H1 (cell line): ENCODE data around the gene ENTREP3. TPM values are rescaled to one million over a fixed set of nuclear protein-coding genes. Genes with fewer than 3 reads are reported as not detected.
A peak's percentile ranks its signal among the peaks of the same experiment; 100 is the strongest.

Source experiments
- CTCF ChIA-PET: fragments of 300-600 bp; sonication (Branson Sonifier 250); formaldehyde crosslinking; loops from one replicate; lab custom pipeline; 2021; ENCODE audit not compliant: partially characterized antibody; lab: Charles Lee
- POLR2A ChIA-PET: fragments of 300-600 bp; sonication (Branson Sonifier 250); formaldehyde crosslinking; loops from one replicate; lab custom pipeline; 2021; ENCODE audit warnings: inconsistent platforms; ENCODE audit not compliant: partially characterized antibody; lab: Charles Lee
- DNase-seq, 2 experiments: peaks; one replicate each; pipeline versions ENCODE4 v3.0.0 to v3.0.0-alpha.2; 2010 to 2022; ENCODE audit warnings: low spot score in 2 of 2, low read depth in 1 of 2, mixed read lengths in 1 of 2
- FAIRE-seq: peaks from 2 replicates; lab custom pipeline; 2011; peaks lifted over from hg19 to GRCh38; lab: Jason Lieb, UNC
- H2AFZ ChIP-seq: 2 replicates; pipeline ENCODE4 v1.8.1; 2012; ENCODE audit warnings: low read length, inconsistent platforms
- H2AK5ac ChIP-seq: 2 replicates; pipeline ENCODE4 v1.6.1; 2013; ENCODE audit warnings: low read depth, low read length
- H2BK120ac ChIP-seq: replicated peaks from 2 replicates; pipeline ENCODE3; 2013; ENCODE audit warnings: low read depth, low read length, inconsistent platforms
- H2BK12ac ChIP-seq: 2 replicates; pipeline ENCODE4 v1.6.1; 2013; ENCODE audit warnings: low read depth, low read length
- H2BK15ac ChIP-seq: 2 replicates; pipeline ENCODE4 v1.6.1; 2013; ENCODE audit warnings: low read length
- H2BK20ac ChIP-seq: 2 replicates; pipeline ENCODE4 v1.6.1; 2013; ENCODE audit warnings: low read length
- H2BK5ac ChIP-seq: 2 replicates; pipeline ENCODE4 v1.6.1; 2013; ENCODE audit warnings: low read depth, low read length
- H3K14ac ChIP-seq: 2 replicates; pipeline ENCODE4 v1.6.1; 2013; ENCODE audit warnings: inconsistent platforms; ENCODE audit not compliant: insufficient read length
- H3K18ac ChIP-seq: 2 replicates; pipeline ENCODE4 v1.6.1; 2013; ENCODE audit warnings: low read length; ENCODE audit errors: extremely low read depth
- H3K23ac ChIP-seq: 2 replicates; pipeline ENCODE4 v1.6.1; 2013; ENCODE audit warnings: inconsistent platforms; ENCODE audit not compliant: insufficient read length
- H3K23me2 ChIP-seq: 2 replicates; pipeline ENCODE4 v1.6.1; 2013; ENCODE audit warnings: low read depth, low read length
- H3K27ac ChIP-seq: 2 replicates; pipeline ENCODE4 v1.6.1; 2011; ENCODE audit warnings: low read depth, low read length, inconsistent platforms
- H3K27me3 ChIP-seq, 4 experiments: replicated peaks in 1 of 4; 1 replicate in 1 of 4; 2 replicates in 3 of 4; pipeline versions ENCODE4 v1.6.1 to v1.8.1; 2011 to 2013; ENCODE audit warnings: low read length in 3 of 4, mild to moderate bottlenecking in 3 of 4, inconsistent platforms in 2 of 4, mixed read lengths in 2 of 4, moderate library complexity in 1 of 4; ENCODE audit not compliant: control insufficient read depth in 3 of 4, insufficient read depth in 3 of 4; ENCODE audit errors: extremely low read depth in 1 of 4
- H3K36me3 ChIP-seq, 4 experiments: 2 replicates each; pipeline versions ENCODE4 v1.6.1 to v1.8.1; 2011 to 2013; ENCODE audit warnings: mild to moderate bottlenecking in 4 of 4, low read length in 3 of 4, moderate library complexity in 2 of 4, control low read depth in 1 of 4, inconsistent platforms in 1 of 4; ENCODE audit not compliant: insufficient read depth in 4 of 4, control insufficient read depth in 2 of 4
- H3K4ac ChIP-seq: replicated peaks from 2 replicates; pipeline ENCODE3; 2013; ENCODE audit warnings: low read length, low read depth, mixed read lengths, inconsistent platforms; ENCODE audit not compliant: insufficient read length
- H3K4me1 ChIP-seq, 4 experiments: replicated peaks in 1 of 4; 1 replicate in 1 of 4; 2 replicates in 3 of 4; pipeline versions ENCODE4 v1.6.1 to v1.8.1; 2011 to 2013; ENCODE audit warnings: low read length in 3 of 4, inconsistent platforms in 2 of 4, mixed read lengths in 1 of 4; ENCODE audit not compliant: insufficient read depth in 4 of 4, control insufficient read depth in 3 of 4
- H3K4me2 ChIP-seq, 2 experiments: 2 replicates each; pipeline versions ENCODE4 v1.6.1 to v1.8.1; 2011 to 2013; ENCODE audit warnings: low read depth in 2 of 2, low read length in 2 of 2, control low read depth in 1 of 2, inconsistent platforms in 1 of 2, mild to moderate bottlenecking in 1 of 2; ENCODE audit not compliant: insufficient read depth in 1 of 2
- H3K4me3 ChIP-seq, 4 experiments: fragments of 200-600, 300-600 bp in 1 of 4; sonication (generic), shearing (Covaris generic), sonication (Bioruptor Twin) in 1 of 4; 2 replicates each; pipeline versions ENCODE4 v1.5.1 to v1.8.1; 2011 to 2016; ENCODE audit warnings: low read length in 4 of 4, low read depth in 3 of 4, control low read depth in 2 of 4, inconsistent platforms in 2 of 4, mild to moderate bottlenecking in 2 of 4, mixed read lengths in 1 of 4, moderate library complexity in 1 of 4; ENCODE audit not compliant: insufficient read depth in 2 of 4; ENCODE audit errors: extremely low read depth in 1 of 4
- H3K56ac ChIP-seq: replicated peaks from 2 replicates; pipeline ENCODE3; 2013; ENCODE audit warnings: low read depth, mild to moderate bottlenecking, mixed read lengths, low read length, inconsistent platforms; ENCODE audit not compliant: insufficient read length
- H3K79me1 ChIP-seq: 2 replicates; pipeline ENCODE4 v1.6.1; 2013; ENCODE audit warnings: low read depth, low read length, control low read depth
- H3K79me2 ChIP-seq, 2 experiments: 2 replicates each; pipeline versions ENCODE4 v1.6.1 to v1.8.1; 2012 to 2013; ENCODE audit warnings: low read length in 2 of 2, mild to moderate bottlenecking in 2 of 2, inconsistent platforms in 1 of 2; ENCODE audit not compliant: insufficient read depth in 2 of 2, control insufficient read depth in 1 of 2
- H3K9ac ChIP-seq, 4 experiments: replicated peaks in 1 of 4; 1 replicate in 1 of 4; 2 replicates in 3 of 4; pipeline versions ENCODE4 v1.6.1 to v1.8.1; 2011 to 2013; ENCODE audit warnings: low read depth in 3 of 4, low read length in 3 of 4, control low read depth in 2 of 4, mild to moderate bottlenecking in 2 of 4, moderate library complexity in 2 of 4, inconsistent platforms in 1 of 4; ENCODE audit errors: extremely low read depth in 1 of 4
- H3K9me3 ChIP-seq, 2 experiments: 2 replicates each; pipeline versions ENCODE4 v1.6.1 to v1.8.1; 2012 to 2013; ENCODE audit warnings: mild to moderate bottlenecking in 2 of 2, moderate library complexity in 2 of 2, control low read depth in 1 of 2, inconsistent platforms in 1 of 2, low read depth in 1 of 2, low read length in 1 of 2, mixed read lengths in 1 of 2; ENCODE audit not compliant: insufficient read depth in 2 of 2
- H4K20me1 ChIP-seq, 2 experiments: replicated peaks in 1 of 2; 2 replicates each; pipeline versions ENCODE3 to v1.8.1; 2011 to 2013; ENCODE audit warnings: inconsistent platforms in 2 of 2, low read length in 2 of 2, mild to moderate bottlenecking in 1 of 2; ENCODE audit not compliant: insufficient read depth in 2 of 2, control insufficient read depth in 1 of 2
- H4K5ac ChIP-seq: 2 replicates; pipeline ENCODE4 v1.6.1; 2013; ENCODE audit warnings: low read length, low read depth, mixed read lengths, inconsistent platforms; ENCODE audit not compliant: insufficient read length
- H4K8ac ChIP-seq: 2 replicates; pipeline ENCODE4 v1.8.0; 2013; ENCODE audit warnings: mild to moderate bottlenecking, moderate library complexity, low read length, inconsistent platforms; ENCODE audit not compliant: insufficient read depth; ENCODE audit errors: extremely low read depth
- H4K91ac ChIP-seq: replicated peaks from 2 replicates; pipeline ENCODE3; 2013; ENCODE audit warnings: low read length, mixed read lengths, inconsistent platforms; ENCODE audit not compliant: insufficient read length
- BRCA1 ChIP-seq: IDR thresholded peaks from 2 replicates; pipeline ENCODE4 v1.6.1; 2012; ENCODE audit warnings: low read depth, low read length, improper control_type of control experiment
- POLR2A ChIP-seq, 2 experiments: IDR thresholded peaks; 1 replicate in 1 of 2; 2 replicates in 1 of 2; pipeline ENCODE4 v1.6.1; 2011; ENCODE audit warnings: low read depth in 2 of 2, low read length in 2 of 2, mild to moderate bottlenecking in 2 of 2; ENCODE audit errors: control extremely low read depth in 1 of 2
- WGBS, 2 experiments: shearing (Covaris generic) in 1 of 2; methylation state at CpG; one replicate each; pipeline versions ENCODE4 v1.1.6 to v1.1.7; 2013 to 2015; ENCODE audit warnings: low lambda C conversion rate in 2 of 2, mixed read lengths in 2 of 2, inconsistent platforms in 1 of 2, low coverage in 1 of 2, missing lambda C conversion rate in 1 of 2; ENCODE audit not compliant: insufficient replicate concordance in 2 of 2, insufficient coverage in 1 of 2, insufficient read length in 1 of 2; ENCODE audit errors: extremely low coverage in 1 of 2, missing lambda C conversion rate in 1 of 2; 5-methylcytosine and 5-hydroxymethylcytosine counted together
- polyA plus RNA-seq, 7 experiments: library from polyadenylated mRNA; depleted of rRNA in 3 of 7; stranded (reverse) in 5 of 7; unstranded in 2 of 7; fragments of >200 nt in 5 of 7; fragments of 200-250 nt in 2 of 7; gene quantifications; 1 replicate in 5 of 7; 2 replicates in 1 of 7; 4 replicates in 1 of 7; pipeline versions ENCODE4 v1.2.1 to v1.2.3, GENCODE V29; 2011 to 2013; ENCODE audit warnings: missing spikeins in 2 of 7, mixed read lengths in 2 of 7
- total RNA-seq: library from RNA; stranded (reverse); fragmentation: NEBNext Ultra II Directional; extraction: Animal tissue kit (Norgen Biotek cat#: 25700); gene quantifications from 2 replicates; pipeline ENCODE4 v1.2.1, GENCODE V29; 2021

The ENTREP3 gene
- total and polyA plus RNA-seq, 2 of the 8 experiments (the other 6 are each of a cell fraction or from before 2014, with no cell fraction given) = 22.8 to 52.2 TPM

DNA sequence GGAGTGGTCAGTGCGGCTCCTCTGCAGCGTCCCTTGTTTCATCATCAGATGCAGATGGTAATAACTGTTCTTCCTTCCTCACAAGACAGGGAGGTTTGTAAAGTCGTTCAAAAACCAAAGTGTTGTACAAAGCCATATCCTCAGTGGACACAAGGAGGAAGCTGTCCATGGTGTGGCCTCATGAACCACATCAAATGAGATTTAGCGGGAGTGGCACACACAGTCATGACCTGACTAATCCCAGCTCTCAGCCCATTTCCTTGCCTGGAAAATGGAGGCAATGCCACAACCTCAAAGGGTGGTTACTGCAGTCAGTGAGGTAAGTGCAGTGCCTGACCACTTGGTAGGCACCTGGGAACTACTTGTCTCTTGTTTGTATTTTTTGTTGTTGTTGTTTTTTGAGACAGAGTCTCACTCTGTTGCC lies 13.4 kb downstream of the ENTREP3 start:
- DNase-seq = no peak
- ChIA-PET POLR2A (interaction anchor here (0.6 to 2.5 kb wide), 10 partner anchors 10 to 289 kb away, joined by 3 to 13 read pairs (median 5); partner anchors contain the start of genes MTX1, SCAMP3 and THBS3), CTCF (interaction anchor here (1.0 to 4.4 kb wide), 4 partner anchors 8 to 66 kb away, joined by 3 to 52 read pairs (median 4); partner anchors contain the start of gene FDPS)
- H4K20me1 ChIP-seq = no peaks in the 10 kb centered on the region
- H3K9me3 ChIP-seq = no peaks in the 10 kb centered on the region
- H2BK120ac ChIP-seq = no peak overlapping the region
- no peaks in the 10 kb centered on the region for H3K79me1 ChIP-seq
- H2BK20ac ChIP-seq = no peak overlapping the region
- peaks cover 0 to 4% (median 1%) of the 10 kb centered on the region in 4 experiments; a peak in 2 of 7 replicates for H3K4me1 ChIP-seq
- H3K56ac ChIP-seq = no peak overlapping the region
- H2BK15ac ChIP-seq = peak overlapping the region; percentile 55; the same call in 1 of the 2 replicates
- H4K5ac ChIP-seq = no peak overlapping the region
- H3K23ac ChIP-seq = no peak overlapping the region
- H3K27me3 ChIP-seq = peaks cover 0 to 14% (median 4%) of the 10 kb centered on the region in 4 experiments; a peak in 2 of 7 replicates
- no peak overlapping the region for H3K4ac ChIP-seq
- no peak overlapping the region for H3K18ac ChIP-seq
- no peaks in the 10 kb centered on the region; a peak in 1 of 8 replicates for H3K36me3 ChIP-seq
- H2BK12ac ChIP-seq = peak overlapping the region; percentile 44; the same call in 1 of the 2 replicates
- H3K79me2 ChIP-seq = no peaks in the 10 kb centered on the region
- WGBS, 2 experiments = 82% methylated on average over 4 of the region's 4 CpGs; no CpG with 5 or more reads in 1 of the 2 experiments
- H3K4me2 ChIP-seq = no peak overlapping the region; a peak in 1 of 4 replicates
- H3K4me3 ChIP-seq = no peak overlapping the region
- H3K14ac ChIP-seq = no peak overlapping the region
- H4K8ac ChIP-seq = no peak overlapping the region
- peak overlapping the region; percentile 70; the same call in 1 of the 2 replicates for H2AK5ac ChIP-seq
- no peak overlapping the region for H2BK5ac ChIP-seq
- no peak overlapping the region for H2AFZ ChIP-seq
- no peak for FAIRE-seq
- H4K91ac ChIP-seq = peak overlapping the region; percentile 44
- peaks cover 5% of the 10 kb centered on the region; the same call in 1 of the 2 replicates for H3K23me2 ChIP-seq
- no peak overlapping the region for H3K9ac ChIP-seq
- H3K27ac ChIP-seq = no peak overlapping the region
- no peak for TF ChIP-seq POLR2A (IDR thresholded peaks at IDR 0.05; ENCODE audit: control extremely low read depth in 1 of 2, low read depth in 2 of 2, low read length in 2 of 2)
- no peak for TF ChIP-seq BRCA1
